Gastrocnemius medialis (tissue), 4 donors: ENCODE results near the gene CBFA2T2. TPM values are rescaled to one million over a fixed set of nuclear protein-coding genes. Genes with fewer than 3 reads are reported as not detected.

Source experiments
- ATAC-seq, 2 donors: fragments of 150-250 bp; one replicate each; pipeline ENCODE4 v1.9.1; 2016
- DNase-seq, 2 donors: peaks; one replicate each; pipeline ENCODE4 v3.0.0-alpha.2; 2019
- H3K27ac ChIP-seq, 4 donors: fragments of 200-600 bp; sonication (generic); 1 replicate in 1 of 4; 2 replicates in 3 of 4; pipeline ENCODE4 v1.5.1; 2016 to 2018; ENCODE audit warnings: mild to moderate bottlenecking in 2 of 4, moderate library complexity in 1 of 4
- H3K27me3 ChIP-seq, 3 donors: fragments of 200-600 bp; sonication (generic) in 2 of 3; 1 replicate in 1 of 3; 2 replicates in 2 of 3; pipeline versions ENCODE4 v1.5.1 to v1.6.0; 2016 to 2019; ENCODE audit warnings: mild to moderate bottlenecking in 1 of 3, moderate library complexity in 1 of 3
- H3K36me3 ChIP-seq, 2 donors: fragments of 200-600 bp; sonication (generic) in 1 of 2; one replicate each; pipeline ENCODE4 v1.5.1; 2017 to 2018
- H3K4me1 ChIP-seq, 2 donors: fragments of 200-600 bp; sonication (generic) in 1 of 2; one replicate each; pipeline ENCODE4 v1.5.1; 2016 to 2017; ENCODE audit warnings: mild to moderate bottlenecking in 2 of 2
- H3K4me3 ChIP-seq, 4 donors: fragments of 200-600 bp; sonication (generic) in 3 of 4; 1 replicate in 1 of 4; 2 replicates in 3 of 4; pipeline ENCODE4 v1.5.1; 2016 to 2019; ENCODE audit warnings: mild to moderate bottlenecking in 2 of 4
- H3K9me3 ChIP-seq, 3 donors: fragments of 200-600 bp; sonication (generic) in 2 of 3; 1 replicate in 1 of 3; 2 replicates in 2 of 3; pipeline ENCODE4 v1.5.1; 2016 to 2019
- CTCF ChIP-seq, 5 experiments: fragments of 450-650 bp in 3 of 5; fragments of 200-600 bp in 2 of 5; sonication (generic) in 2 of 5; IDR thresholded peaks in 4 of 5; conservative IDR thresholded peaks in 1 of 5; 1 replicate in 4 of 5; 2 replicates in 1 of 5; pipeline ENCODE4 v1.5.1; 2016 to 2019; ENCODE audit warnings: antibody characterized with exemption in 5 of 5, mild to moderate bottlenecking in 3 of 5, moderate library complexity in 3 of 5
- POLR2A ChIP-seq, 2 donors: fragments of 450-650 bp; IDR thresholded peaks; one replicate each; pipeline ENCODE4 v1.6.1; 2017; ENCODE audit warnings: antibody characterized with exemption in 2 of 2, mild to moderate bottlenecking in 2 of 2, moderate library complexity in 2 of 2
- in situ Hi-C, 4 donors: fragments of 200-750 bp; cut with MboI; loops; one replicate each; pipeline versions ENCODE4 v1.15.0 to v1.8.0; 2017; ENCODE audit warnings: low sequenced_read_pairs in 4 of 4
- intact Hi-C: fragments of 100-400 bp; cut with DNase I; formaldehyde crosslinking; loops from one replicate; pipeline ENCODE4 v1.15.1; 2023; ENCODE audit warnings: low total_unique reads
- total RNA-seq, 4 donors: library from RNA; depleted of rRNA; stranded (reverse); fragments of >200 nt; gene quantifications; one replicate each; pipeline versions ENCODE4 v1.1.0 to v1.2.3, GENCODE V29; 2016

The CBFA2T2 gene
- total RNA-seq, 4 donors from 2014 or later = 6.9 to 8.9 (median 7.9) TPM

GRCh38 chr20:33674294-33675135 is 184.6 kb downstream of the CBFA2T2 start, which contains the start of gene NECAB3:
Gene NECAB3 (minus strand): TSS chr20:33674428. CDS start chr20:33674352, 76 bp downstream.
- peak; percentile 82 to 87 for TF ChIP-seq POLR2A (IDR thresholded peaks at IDR 0.05)
- TF ChIP-seq CTCF (IDR thresholded peaks at IDR 0.05 in 4 of 5, conservative IDR thresholded peaks at IDR 0.05 in 1 of 5) = no peak
- in situ Hi-C loops = no loop called here
- H3K27me3 ChIP-seq = no peaks in the 10 kb centered on the region

GRCh38 chr20:33675136-33675959 is 185.5 kb downstream of the CBFA2T2 start:
- H3K27ac ChIP-seq = peak overlapping the region; percentile 70 to 96 (median 92)
- H3K4me1 ChIP-seq = peaks cover 18 to 23% of the 10 kb centered on the region in 2 donors
- H3K27me3 ChIP-seq = no peaks in the 10 kb centered on the region
- H3K9me3 ChIP-seq = no peaks in the 10 kb centered on the region
- in situ Hi-C loops = no loop called here
- peak in 1 of 2 donors; percentile 7 for ATAC-seq
- intact Hi-C loops = no loop called here
- peak; percentile 18 to 48 for DNase-seq
- H3K4me3 ChIP-seq = peak overlapping the region; percentile 51 to 91 (median 80)
- peaks cover 0 to 10% of the 10 kb centered on the region in 2 donors for H3K36me3 ChIP-seq
- no peak for TF ChIP-seq POLR2A (IDR thresholded peaks at IDR 0.05)
- TF ChIP-seq CTCF (IDR thresholded peaks at IDR 0.05 in 4 of 5, conservative IDR thresholded peaks at IDR 0.05 in 1 of 5) = no peak

More at GRCh38 chr20:33674294-33675135, 184.6 kb downstream of the CBFA2T2 start, which contains the start of gene NECAB3:
- peaks cover 18 to 23% of the 10 kb centered on the region in 2 donors for H3K4me1 ChIP-seq
- intact Hi-C loops = loop anchor here (5.0 kb wide), 2 partner anchors 58 to 138 kb away; partner anchors contain the start of genes CHMP4B and ZNF341
- peak within 1 kb of the TSS; percentile 89 to 96 (median 93) for H3K27ac ChIP-seq
- DNase-seq = peak; percentile 66 to 85
- peak within 1 kb of the TSS; percentile 78 to 91 (median 83) for H3K4me3 ChIP-seq
- ATAC-seq = peak; percentile 80 to 84
- H3K36me3 ChIP-seq = peaks cover 0 to 10% of the 10 kb centered on the region in 2 donors
- H3K9me3 ChIP-seq = no peaks in the 10 kb centered on the region

GRCh38 chr20:33676121-33676520 is 186.2 kb downstream of the CBFA2T2 start:
- in situ Hi-C loops (no loop called here), intact Hi-C loops (no loop called here)
- H3K27me3 ChIP-seq = no peaks in the 10 kb centered on the region
- peaks cover 0 to 7% of the 10 kb centered on the region in 2 donors for H3K36me3 ChIP-seq
- TF ChIP-seq POLR2A (IDR thresholded peaks at IDR 0.05) (no peak), CTCF (IDR thresholded peaks at IDR 0.05 in 4 of 5, conservative IDR thresholded peaks at IDR 0.05 in 1 of 5) (no peak)
- H3K9me3 ChIP-seq = no peaks in the 10 kb centered on the region
- no peak overlapping the region for H3K4me3 ChIP-seq
- no peak for DNase-seq
- ATAC-seq = no peak
- H3K27ac ChIP-seq = peak overlapping the region; percentile 70 to 96 (median 92)
- peaks cover 18 to 23% of the 10 kb centered on the region in 2 donors for H3K4me1 ChIP-seq

- TF ChIP-seq POLR2A (IDR thresholded peaks at IDR 0.05) (no peak), CTCF (IDR thresholded peaks at IDR 0.05 in 4 of 5, conservative IDR thresholded peaks at IDR 0.05 in 1 of 5) (no peak)
- Histone ChIP-seq H3K27ac (peak overlapping the region in 3 of 4 donors; percentile 27 to 48 (median 41)), H3K27me3 (no peaks in the 10 kb centered on the region), H3K9me3 (no peaks in the 10 kb centered on the region), H3K4me1 (peaks cover 18 to 23% of the 10 kb centered on the region in 2 donors), H3K4me3 (no peak overlapping the region), H3K36me3 (no peaks in the 10 kb centered on the region)
- no peak for DNase-seq
- no peak for ATAC-seq
- in situ Hi-C loops = no loop called here
- intact Hi-C loops = no loop called here
Observed at GRCh38 chr20:33676652-33677645, 187.1 kb downstream of the CBFA2T2 start.
